Hindlimb muscle (tissue), 1 donor: Measurements from ENCODE around the gene FGFR2. TPM values are rescaled to one million over a fixed set of nuclear protein-coding genes. Genes with fewer than 3 reads are reported as not detected.
A peak's percentile ranks its signal among the peaks of the same experiment; 100 is the strongest.

Source experiments
- DNase-seq: peaks from one replicate; pipeline ENCODE4 v3.0.0-alpha.2; 2013
- polyA plus RNA-seq: library from polyadenylated mRNA; unstranded; fragments of 120-200 nt; gene quantifications from one replicate; pipeline ENCODE4 v1.2.1, GENCODE V29; 2013; ENCODE audit not compliant: insufficient read length

FGFR2 gene
- polyA plus RNA-seq, 1 donor = 3.6 TPM

DNA sequence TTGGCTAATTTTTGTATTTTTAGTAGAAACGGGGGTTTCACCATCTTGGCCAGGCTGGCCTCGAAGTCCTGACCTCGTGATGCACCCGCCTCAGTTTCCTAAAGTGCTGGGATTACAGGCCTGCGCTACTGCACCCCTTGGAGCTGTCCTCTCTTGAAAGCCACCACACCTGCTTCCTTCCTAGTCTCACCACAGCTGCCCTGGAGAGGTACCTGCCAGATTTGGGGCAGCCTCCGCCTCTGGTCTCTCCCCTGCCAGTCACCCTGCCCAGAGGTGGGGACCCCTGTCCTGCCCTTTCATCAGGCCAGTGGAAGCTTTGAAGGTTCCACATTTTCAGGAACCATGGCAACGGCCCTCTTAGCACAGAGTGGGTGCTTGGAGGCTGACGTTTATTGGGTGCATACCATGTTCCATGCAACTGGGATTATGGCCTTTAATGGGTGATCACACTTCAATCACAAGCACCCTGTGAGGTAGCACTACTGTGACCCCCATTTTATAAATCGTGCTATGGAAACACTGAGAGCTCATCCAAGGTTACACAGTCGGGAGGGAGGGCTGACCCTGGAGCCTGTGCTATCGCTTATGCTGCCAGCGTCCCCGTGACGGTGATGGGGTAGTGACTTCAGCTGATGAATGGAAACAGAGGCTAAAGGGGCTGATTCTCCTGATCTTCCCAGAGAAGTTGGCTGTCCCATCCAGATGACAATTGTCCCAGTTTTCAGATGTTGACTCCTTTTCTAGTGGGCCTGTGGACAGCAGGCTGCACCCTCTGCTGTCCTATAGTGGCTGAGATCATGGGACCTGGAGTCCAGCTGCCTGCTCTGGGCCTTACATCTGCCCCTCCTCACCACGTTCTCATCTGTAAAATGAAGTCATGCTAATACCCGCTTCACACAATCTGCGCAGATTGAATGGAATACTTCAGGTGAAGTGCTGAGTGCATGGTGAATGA is 11.5 kb upstream of the FGFR2 start:
- no peak for DNase-seq

DNA sequence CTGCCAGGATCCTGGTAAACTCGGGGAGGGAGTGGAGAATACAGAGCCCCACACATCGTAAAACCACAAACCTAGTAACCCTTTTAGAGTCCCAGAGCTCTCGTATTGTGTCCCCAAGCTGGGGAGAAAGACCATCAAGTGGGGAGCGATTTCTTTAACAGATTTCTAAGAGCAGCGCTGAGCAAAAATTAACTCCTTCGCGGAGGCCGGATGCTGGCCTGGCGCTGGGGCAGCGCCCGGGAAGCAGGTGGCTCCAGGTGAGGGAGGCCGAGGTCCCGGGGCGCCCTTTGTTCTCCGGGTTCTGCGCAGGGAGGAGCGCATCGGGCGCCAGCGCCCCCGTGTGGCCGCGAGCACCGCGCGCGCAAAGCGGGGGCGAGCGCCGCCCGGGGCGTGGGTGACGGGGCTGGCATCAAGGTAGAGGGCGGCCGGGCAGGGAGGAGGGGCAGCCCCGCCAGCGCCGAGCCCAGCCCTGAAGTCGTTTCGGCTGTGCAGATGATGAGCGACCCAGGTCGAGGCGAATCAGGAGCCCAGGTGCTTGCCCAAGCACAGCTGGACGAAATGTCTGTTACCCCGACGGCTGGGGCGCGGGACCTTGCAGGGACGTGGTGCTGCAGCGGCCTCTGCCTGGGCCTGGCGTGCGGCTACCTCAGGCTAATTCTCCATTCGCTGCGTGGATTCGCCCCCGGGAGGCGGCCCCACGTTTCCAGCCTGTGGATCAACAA is 10.4 kb upstream of the FGFR2 start:
- peak; percentile 50 for DNase-seq

DNA sequence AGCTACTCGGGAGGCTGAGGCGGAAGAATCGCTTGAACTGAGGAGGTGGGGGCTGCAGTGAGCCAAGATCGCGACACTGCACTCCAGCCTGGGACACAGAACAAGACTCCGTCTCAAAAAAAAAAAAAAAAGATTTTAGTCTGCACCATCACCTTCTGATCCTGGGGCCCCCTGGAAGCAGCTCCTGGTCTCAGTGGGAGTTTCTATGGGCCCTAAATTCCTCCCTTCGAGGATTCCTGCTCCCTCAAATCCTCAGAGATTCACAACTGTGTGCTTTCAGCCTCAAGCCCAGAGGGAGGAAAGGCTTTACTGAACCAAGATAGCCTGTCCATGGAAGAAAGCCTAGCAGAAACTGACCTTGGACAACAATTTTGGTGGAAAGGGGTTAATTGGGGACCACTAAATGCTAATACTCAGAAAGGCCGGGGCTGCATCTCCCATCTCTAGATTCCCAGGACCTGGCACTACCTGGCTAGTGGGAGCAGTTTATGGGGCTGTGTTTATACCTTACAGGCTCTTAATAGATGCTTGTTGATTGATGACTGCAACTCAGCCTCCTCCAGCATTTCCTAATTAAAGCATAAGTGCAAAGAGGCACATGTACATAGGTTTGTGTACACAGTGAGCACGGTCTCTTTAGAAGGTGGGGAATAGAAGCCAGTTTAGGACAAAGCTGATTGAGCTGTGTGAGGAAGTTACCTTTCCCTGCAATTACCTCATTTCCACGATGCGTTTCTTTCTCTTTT is 9.2 kb upstream of the FGFR2 start:
- DNase-seq = no peak

DNA sequence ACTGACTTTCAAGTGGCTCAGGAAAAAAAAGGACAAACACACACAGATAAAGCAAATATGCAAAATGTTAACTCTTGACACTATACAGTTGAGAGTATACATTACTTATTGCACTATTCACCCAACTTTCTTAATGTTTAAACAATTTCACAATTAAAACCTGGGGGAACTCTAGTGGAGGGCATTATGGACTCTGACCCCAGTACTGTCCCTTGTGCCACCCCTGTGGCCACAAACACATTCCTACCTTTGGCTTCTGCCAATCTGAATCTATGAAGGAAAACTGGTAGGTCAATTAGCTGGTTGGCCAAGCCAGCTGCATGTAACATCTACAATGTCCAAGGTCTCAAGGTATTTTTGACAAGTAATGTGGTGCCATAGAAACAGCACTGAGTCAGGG is 7.5 kb upstream of the FGFR2 start:
- no peak for DNase-seq

DNA sequence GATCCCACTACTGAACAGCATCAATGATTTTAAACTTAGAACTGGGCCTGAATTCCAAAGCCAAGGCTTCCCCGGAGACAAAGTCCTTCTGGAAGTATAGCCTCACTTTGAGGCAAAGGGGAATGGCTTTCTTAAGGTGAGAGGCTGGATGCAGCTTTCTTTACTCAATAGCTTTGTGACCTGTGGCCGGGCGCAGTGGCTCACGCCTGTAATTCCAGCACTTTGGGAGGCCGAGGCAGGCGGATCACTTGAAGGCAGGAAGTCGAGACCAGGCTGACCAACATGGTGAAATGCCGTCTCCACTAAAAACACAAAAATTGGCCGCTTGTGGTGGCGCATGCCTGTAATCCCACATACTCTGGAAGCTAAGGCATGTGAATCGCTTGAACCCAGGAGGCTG is 3.2 kb upstream of the FGFR2 start:
- DNase-seq = no peak

DNA sequence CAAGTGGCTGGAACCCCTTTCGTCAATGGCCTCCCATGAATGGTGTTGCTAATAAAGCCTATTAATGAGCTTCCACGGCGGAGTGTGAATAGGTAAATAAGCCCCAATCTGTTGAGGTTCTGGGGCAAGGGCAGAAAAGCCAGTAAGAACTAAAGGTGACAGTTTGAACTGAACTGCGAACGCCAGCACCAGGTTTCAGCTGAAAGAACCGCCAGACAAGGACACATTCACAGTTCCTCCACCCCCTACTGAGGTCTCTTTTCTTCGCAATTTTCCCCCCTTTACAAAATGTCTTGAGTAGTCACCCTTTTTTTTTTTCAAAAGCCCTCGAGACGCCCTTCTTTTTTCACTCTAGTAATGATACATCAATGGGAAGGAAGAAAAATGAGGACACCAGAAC is 2.4 kb upstream of the FGFR2 start:
- no peak for DNase-seq

DNA sequence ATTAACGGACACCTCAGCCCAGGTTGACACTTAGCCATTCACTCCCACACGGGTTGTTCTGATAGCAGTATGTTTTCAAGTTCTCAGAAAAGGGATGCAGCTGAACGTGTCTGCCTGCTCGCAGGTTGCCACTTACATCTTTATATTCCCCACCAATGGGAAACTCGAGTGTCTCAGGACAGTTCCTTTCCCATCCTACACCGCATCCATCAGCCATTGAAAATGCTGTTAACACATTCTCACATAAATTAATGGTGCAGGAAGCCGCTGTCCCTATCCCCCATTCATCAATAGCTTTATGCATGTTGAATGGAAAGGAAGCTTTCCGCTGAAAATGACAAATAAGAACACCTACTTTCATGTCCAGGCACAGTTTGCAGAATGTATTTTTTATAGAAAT is 1.7 kb upstream of the FGFR2 start:
- DNase-seq = no peak

DNA sequence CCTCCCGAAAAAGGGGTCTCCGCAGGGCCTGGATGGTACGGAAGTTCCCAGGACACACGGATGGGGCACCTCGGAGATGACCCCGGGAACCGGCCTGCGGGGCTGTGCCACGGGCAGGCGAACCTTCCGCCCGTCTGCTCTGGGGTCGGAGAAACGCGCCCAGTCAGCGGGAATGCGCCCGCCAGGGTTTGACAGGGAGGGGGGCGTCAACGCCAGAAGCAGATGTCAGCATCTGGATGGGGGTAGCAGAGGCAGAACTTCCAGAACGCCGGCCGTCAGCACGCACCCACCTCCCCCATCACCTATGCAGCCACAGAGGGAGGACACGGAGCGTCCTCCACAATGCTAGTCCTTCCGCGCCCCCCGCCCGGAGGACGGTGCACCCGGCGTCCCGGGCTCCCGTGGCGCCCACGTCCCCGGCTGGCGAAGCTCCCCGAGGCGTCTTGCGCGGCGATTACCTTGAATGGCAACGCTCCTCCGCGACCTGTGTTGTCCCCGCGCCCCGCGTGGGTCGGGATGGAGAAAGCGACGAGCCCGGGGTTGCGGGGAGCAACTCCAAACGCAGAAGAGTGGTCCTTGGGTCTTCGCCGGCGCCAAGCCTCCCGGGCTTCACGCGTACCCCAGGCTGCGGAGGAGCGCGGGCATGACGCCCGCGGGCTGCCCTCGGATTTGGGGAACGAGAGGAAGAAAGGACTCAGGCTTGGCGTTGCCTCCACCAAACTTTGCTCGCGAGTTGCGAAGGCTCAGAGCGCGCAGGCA is 561 bp downstream of the FGFR2 start:
- DNase-seq = peak; percentile 41

DNA sequence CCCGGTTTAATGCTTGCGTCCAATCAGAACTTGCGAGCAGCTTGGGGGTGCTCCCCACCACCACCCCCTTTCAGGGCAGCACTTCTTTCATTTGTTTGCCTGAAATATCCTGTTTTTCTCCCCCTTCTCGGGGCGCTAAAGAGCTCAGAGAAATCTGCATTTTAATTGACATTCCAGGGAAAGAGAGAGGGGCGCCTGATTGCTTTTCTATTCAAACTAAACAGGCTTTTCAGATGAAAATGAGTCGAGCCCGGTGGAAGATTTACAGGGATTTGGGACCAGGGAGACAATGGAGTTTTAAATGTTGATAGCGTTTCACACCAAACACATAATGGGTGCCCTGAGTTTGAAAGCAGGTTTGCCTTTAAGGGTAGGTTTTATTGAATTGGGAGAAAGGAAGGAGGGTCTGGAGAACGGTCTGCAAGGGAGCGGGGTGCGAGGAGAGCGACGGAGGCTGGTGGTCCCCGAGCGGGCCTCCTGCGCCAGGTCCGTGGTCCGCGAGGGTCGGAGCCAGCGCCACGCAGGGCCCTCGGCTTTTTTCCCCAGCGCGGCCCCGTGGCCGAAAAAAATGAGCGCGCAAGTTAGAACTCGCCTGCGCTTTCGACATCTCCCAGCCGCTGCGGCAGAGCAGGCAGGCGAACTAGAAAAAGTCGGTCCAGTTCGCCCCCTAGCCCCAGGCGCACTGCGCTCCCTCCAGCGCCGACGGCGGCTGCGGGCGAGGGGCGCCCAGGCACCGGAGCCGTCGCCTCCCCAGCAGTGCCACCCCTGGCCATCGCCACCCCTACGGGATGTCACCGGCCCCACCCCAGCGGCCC is 1.3 kb downstream of the FGFR2 start:
- DNase-seq = peak; percentile 56

DNA sequence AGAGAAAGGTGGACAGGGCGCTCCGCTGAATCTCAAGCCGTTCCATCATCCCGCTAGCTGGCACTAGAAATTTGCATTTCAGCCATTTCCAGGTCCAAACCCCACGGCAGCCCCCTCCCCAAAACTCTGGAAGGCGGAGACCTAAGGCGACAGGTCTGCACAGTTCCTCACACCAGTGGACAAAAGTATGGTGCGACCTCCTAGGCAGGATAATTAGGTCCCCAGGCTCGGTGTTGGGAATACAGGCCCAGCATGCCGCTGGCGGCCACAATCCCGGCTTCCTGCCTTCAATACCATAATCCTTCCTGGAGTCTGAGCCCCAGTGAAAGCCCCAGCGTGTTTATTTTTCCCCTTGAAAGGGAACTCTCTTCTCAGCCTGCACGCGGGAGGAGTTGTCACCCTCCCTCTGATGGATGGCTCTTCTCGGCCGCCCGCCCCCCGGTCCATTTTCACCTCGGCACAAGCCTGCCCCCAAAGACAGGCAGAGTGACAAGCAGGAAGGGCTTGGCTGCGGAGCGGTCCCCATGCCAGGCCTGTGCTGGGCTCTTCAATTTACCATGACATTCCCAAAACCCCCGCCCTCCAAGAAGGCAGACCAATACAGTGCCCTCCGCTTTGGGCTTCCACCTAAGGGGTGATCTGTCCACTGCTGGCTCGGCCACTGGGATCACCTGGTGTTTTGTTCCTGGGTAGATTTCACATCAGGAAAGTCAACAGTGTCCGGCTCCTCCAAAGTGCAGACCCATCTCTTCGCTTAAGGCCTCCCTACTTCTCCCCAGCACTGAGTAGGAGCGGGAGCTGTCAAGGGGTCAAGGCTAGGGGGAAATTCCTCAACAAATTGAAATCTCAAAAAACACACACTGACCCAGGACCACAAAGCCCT is 2.2 kb downstream of the FGFR2 start:
- no peak for DNase-seq

DNA sequence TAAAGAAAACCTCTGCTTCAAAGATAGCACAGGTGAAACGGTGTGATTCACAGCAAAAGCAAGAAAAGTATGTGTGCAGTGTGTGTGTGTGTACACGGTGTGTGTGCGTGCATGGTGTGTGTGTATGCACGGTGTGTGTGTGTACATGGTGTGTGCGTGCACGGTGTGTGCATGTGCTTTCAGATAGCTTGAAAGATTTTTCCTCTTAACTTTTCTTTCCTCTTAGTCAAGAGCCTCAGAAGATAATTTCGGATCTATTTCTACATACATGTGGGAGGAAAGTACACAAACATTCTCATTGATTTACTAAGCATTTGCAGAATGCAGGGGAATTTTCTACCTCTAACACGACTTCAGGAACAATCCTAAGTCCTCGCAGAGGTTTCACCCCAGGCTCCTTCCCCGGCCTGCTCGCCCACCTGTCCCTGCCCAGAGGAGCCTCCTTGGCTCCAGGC is 2.9 kb downstream of the FGFR2 start:
- no peak for DNase-seq

DNA sequence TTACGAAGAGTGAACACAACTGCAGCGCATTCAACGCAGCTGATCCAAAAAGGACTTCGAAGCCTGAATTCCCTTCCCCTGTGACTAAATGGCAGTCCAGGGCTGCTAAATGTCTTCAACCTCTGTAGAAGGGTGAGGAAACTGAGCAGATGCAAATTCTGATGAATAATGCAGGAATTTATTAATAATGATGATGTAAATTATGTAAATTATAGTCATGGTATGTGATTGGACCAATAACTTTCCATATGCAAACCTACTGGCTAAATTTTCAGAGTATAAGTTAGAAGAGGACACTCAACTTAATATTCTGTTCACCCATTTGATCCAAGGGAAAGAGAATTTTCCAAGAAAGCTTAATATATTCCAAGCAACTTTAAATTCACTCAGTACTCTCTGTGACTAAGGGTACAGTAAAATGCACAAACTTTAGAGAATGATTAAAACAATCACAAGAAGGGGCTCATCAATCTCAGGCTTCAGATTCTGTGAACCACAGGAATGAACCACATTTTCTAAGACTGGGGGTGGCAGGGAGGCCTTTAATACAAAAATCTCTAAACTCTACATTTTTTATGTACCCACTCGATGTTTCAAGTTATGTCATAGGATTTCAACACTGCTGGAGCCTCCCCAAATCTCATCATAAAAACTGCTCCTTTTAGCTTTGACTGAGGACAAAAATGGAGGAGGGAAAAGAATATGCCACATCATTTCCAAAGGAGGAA is 3.5 kb downstream of the FGFR2 start:
- no peak for DNase-seq

DNA sequence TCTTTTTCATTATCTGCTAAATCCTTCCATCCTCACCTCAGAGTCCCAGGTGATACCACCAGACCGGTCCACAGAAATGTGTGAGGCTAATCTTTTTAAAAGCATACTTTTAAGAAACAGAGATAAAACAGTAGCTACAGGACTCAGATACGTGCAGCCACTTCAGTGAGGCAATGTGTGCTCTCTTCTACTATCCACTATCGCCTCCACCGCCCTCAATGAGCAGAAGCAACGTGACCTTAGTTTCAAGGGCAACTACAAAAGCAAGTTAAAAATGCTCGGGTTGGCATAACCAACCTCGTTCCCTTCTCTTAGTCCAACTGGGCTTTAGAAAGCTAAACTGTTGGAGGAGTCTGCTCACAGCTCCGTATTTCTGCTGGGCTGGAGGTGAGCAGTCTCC is 4.2 kb downstream of the FGFR2 start:
- DNase-seq = no peak

DNA sequence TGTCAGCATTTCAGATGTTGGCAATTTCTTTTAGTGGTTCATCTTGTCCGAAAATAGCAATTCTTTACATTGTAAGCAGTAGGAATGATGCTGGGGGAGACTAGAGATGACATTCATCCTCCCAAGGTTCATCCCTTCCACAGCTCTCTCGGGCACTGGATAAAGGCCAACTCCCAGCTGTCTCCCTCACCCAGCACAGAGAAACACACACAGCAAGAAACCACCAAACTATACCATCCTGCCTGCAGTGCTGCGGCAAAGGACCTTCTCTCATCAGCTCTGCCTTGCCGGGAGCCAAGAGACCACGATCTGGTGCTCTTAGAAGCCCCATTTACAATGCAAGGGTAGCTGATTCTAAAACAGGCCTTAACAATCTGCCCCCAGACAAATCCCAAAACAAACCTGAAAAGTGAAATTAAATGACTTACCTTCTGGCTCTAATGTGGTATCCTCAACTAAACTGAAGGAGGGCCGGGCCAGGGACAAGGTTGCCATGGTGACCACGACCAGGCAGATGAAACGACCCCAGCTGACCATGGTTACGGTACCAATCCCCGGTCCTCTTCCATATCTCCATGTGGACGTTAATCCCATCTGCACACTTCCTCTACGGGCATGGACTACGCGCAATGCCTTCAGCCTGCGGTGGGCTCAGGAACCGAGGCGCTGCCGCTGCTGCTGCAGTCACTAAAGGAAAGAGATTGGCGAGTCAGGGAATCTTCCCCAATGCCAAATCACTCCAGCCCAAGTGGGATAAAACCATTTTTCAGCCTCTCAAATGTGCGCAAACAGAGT is 4.8 kb downstream of the FGFR2 start:
- no peak for DNase-seq

DNA sequence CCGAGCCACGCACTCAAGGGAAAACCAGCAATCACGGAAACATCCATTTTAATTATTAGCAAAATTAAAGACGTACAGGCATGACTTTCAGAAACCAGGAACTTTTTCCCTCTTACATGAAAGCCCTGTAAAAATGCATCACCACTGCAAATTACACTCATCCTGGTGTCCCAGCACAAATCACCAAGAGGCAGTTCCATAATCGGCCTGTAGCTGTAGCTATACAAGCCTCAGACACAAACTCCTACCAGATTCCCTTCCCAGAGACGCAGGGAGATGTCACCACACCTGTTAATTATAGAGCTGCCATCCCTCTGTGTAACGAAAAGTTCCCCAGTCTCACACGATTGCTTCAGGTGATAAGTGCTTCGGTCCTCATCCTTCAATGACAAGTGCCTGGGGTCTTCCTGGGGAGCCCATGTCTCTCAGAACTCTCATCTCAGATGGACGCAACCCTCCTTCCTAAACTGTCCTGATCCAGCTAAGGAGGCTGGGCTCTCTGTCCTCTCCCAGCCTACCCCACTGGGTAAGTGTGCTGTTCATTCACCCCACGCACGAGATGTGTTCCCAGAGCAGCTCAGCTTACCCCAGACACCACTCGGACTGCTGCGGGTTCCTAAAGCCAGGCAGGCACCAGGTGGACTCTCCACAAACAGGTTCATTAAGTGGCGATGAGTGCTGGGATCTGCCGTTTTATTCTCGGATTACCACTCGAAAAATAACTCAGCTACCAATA is 5.9 kb downstream of the FGFR2 start:
- no peak for DNase-seq

DNA sequence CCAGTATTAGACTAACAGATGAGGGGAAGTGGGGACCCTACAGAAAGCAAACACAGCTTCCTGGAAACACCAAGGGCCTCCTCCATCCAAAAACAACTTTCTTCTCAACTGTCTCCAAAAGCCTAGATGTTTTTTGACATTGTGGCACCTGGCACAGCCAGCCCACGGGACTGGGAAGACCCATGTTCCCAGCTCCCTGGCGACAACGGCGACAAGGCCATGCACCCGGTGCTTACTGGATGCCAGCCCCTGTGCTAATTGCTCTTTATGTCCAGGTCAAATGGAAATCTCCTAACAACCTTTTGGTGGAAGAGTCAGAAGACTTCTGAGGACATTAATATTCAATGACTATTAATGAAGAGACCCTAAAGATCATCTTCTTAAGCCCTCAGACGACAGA is 7.1 kb downstream of the FGFR2 start:
- DNase-seq = no peak

DNA sequence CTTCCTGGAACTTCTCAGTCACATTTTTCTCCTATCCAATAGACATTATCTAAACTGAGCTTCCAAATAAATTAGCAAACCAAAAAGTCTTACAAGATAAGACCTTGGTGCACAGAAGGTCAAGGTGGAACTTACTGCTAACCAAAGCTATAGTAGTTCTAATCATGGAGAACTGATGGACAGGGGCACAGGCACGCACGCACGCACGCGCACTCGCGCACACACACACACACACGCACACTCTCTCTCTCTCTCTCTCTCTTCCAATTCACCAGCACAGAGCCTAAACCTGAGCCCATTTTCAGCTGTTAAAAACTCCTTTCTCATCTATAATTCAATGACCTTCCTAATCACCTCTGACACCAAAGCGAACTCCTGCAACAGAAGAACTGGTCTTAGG is 7.5 kb downstream of the FGFR2 start:
- DNase-seq = no peak

DNA sequence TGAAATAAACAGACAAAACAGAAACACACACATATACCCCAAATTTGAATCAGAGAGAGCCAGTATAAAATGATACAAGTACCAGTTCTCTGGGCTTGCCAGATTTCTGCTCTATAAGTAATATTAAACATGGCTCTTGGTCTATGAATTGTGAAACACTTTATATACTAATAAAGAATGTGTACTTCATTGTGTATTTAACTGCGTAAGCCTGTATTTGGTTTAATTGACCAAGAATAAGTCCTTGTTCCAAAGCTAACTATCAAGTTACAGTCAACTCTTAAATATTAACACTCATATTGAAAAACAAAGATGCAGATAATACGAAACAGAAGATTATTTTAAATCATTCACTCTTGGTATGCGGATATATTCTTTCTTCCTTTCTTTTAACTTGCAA is 8.7 kb downstream of the FGFR2 start:
- DNase-seq = no peak
